Aorta (tissue), 5 donors: ENCODE measurements around the gene GPR25. TPM values are rescaled to one million over a fixed set of nuclear protein-coding genes. Genes with fewer than 3 reads are reported as not detected.

Experiments used
- ATAC-seq: fragments of 200-7000 bp; cut with Tn5 transposase; one replicate; pipeline ENCODE4 v1.9.1; 2022; ENCODE audit warnings: moderate library complexity; ENCODE audit not compliant: low FRiP score
- DNase-seq, 2 donors: peaks; one replicate each; pipeline ENCODE4 v3.0.0-alpha.2; 2020
- H3K27ac ChIP-seq, 2 donors: one replicate each; pipeline ENCODE4 v1.5.1; 2013; ENCODE audit warnings: low read length in 2 of 2, mild to moderate bottlenecking in 2 of 2, moderate library complexity in 2 of 2, control low read depth in 1 of 2, inconsistent platforms in 1 of 2, low read depth in 1 of 2
- H3K27me3 ChIP-seq, 2 donors: one replicate each; pipeline ENCODE4 v1.6.1; 2013; ENCODE audit warnings: control low read depth in 1 of 2, low read length in 1 of 2, mild to moderate bottlenecking in 1 of 2, moderate library complexity in 1 of 2; ENCODE audit not compliant: insufficient read depth in 2 of 2, control insufficient read depth in 1 of 2
- H3K36me3 ChIP-seq, 2 donors: one replicate each; pipeline ENCODE4 v1.6.1; 2013; ENCODE audit warnings: control low read depth in 1 of 2, low read length in 1 of 2, mild to moderate bottlenecking in 1 of 2; ENCODE audit not compliant: insufficient read depth in 2 of 2, control insufficient read depth in 1 of 2
- H3K4me1 ChIP-seq, 2 donors: one replicate each; pipeline ENCODE4 v1.6.1; 2013; ENCODE audit warnings: low read length in 2 of 2, control low read depth in 1 of 2, mild to moderate bottlenecking in 1 of 2, moderate library complexity in 1 of 2; ENCODE audit not compliant: insufficient read depth in 2 of 2, control insufficient read depth in 1 of 2
- H3K4me3 ChIP-seq, 2 donors: one replicate each; pipeline ENCODE4 v1.5.1; 2013; ENCODE audit warnings: low read length in 2 of 2, control low read depth in 1 of 2, mild to moderate bottlenecking in 1 of 2
- H3K9me3 ChIP-seq: one replicate; pipeline ENCODE4 v1.6.1; 2013; ENCODE audit warnings: mild to moderate bottlenecking, low read length; ENCODE audit not compliant: control insufficient read depth
- WGBS, 2 donors: extraction: QIAGEN DNeasy Blood & Tissue Kit; methylation state at CpG; one replicate each; pipeline ENCODE4 v1.1.7; 2013; 5-methylcytosine and 5-hydroxymethylcytosine counted together
- intact Hi-C, 2 donors: fragments of 100-400 bp; cut with DNase I; formaldehyde crosslinking; loops; one replicate each; pipeline versions ENCODE4 v1.14.2 to v1.15.0; 2022
- polyA plus RNA-seq, 2 donors: library from polyadenylated mRNA; stranded (reverse); fragments of 200-250 nt; gene quantifications; one replicate each; pipeline ENCODE4 v1.2.3, GENCODE V29; 2013
- total RNA-seq, 2 donors: library from RNA; stranded (reverse); fragmentation: NEBNext Ultra II Directional; extraction: Animal tissue kit (Norgen Biotek cat#: 25700); gene quantifications; one replicate each; pipeline ENCODE4 v1.2.1, GENCODE V29; 2021
- donor health status: healthy with polysubstance abuse.
- donor health status: Bipolar disorder and iron deficiency.
- donor health status: DM: no; HTN: no; CAD: no.
- donor health status: DM: no; HTN: no; CAD: no.
- donor health status: DM: yes; HTN: yes; CAD: no.

GPR25 gene
- total and polyA plus RNA-seq, 4 donors, result not detected

DNA sequence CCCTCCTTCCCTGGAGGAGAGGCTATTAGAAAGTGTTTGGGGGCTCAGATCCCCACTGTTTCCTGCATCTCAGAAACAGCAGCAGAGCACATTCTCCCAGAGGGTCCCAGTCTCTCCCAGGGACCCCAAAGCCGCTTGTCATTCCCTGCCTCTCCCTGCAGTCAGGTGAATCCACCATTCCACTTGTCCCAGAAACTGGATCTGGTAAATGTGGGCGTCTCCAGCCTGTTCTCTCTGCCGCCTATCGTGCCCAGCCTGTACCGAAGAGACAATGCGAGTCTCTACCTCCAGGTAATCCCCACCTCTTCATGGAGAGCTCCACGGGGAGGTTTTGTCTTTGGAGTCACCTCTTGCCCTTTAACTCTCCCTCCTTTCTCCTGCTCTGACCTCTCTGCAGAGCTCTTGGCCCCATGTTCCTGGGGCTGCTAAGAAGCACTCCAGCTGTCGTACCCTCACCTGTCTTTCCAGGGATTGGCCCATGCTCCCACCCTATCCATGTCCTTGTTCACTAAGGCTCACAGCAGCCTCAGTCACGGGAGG lies 48.9 kb downstream of the GPR25 start:
- no peak for ATAC-seq
- no peak overlapping the region for H3K27ac ChIP-seq
- H3K4me1 ChIP-seq, result no peaks in the 10 kb centered on the region
- 92 to 93% methylated on average over 9 of the region's 9 CpGs for WGBS, 2 donors
- no peak overlapping the region for H3K4me3 ChIP-seq
- no peaks in the 10 kb centered on the region for H3K9me3 ChIP-seq
- DNase-seq, result no peak
- no peaks in the 10 kb centered on the region for H3K36me3 ChIP-seq
- no peaks in the 10 kb centered on the region for H3K27me3 ChIP-seq
- intact Hi-C loops, result no loop called here

- no peaks in the 10 kb centered on the region for H3K9me3 ChIP-seq
- intact Hi-C loops, result no loop called here
- H3K4me3 ChIP-seq, result no peak overlapping the region
- H3K36me3 ChIP-seq, result no peaks in the 10 kb centered on the region
- DNase-seq, result no peak
- no peaks in the 10 kb centered on the region for H3K4me1 ChIP-seq
- ATAC-seq, result no peak
- no peak overlapping the region for H3K27ac ChIP-seq
- WGBS, 2 donors, result 84 to 90% methylated on average over 2 of the region's 2 CpGs
- H3K27me3 ChIP-seq, result no peaks in the 10 kb centered on the region
Observed at GRCh38 chr1:200922406-200922805, 49.6 kb downstream of the GPR25 start.

GRCh38 chr1:200923601-200924000 lies 50.8 kb downstream of the GPR25 start:
- no peaks in the 10 kb centered on the region for H3K27me3 ChIP-seq
- intact Hi-C loops, result no loop called here
- 8 to 9% methylated on average over 1 of the region's 1 CpG for WGBS, 2 donors
- no peak overlapping the region for H3K4me3 ChIP-seq
- H3K36me3 ChIP-seq, result no peaks in the 10 kb centered on the region
- H3K4me1 ChIP-seq, result no peaks in the 10 kb centered on the region
- DNase-seq, result no peak
- ATAC-seq, result no peak
- H3K9me3 ChIP-seq, result no peaks in the 10 kb centered on the region
- H3K27ac ChIP-seq, result no peak overlapping the region

Other genes starting within 250 kb of the GPR25 start
- gene DDX59, start 203.1 kb upstream of the GPR25 start, total RNA-seq, result 10 to 100 TPM; 22.9 to 28.7 TPM
- gene DDX59, start 203.1 kb upstream of the GPR25 start, polyA plus RNA-seq, result 10 to 100 TPM; 20.9 to 23.3 TPM
- gene CAMSAP2, start 134.1 kb upstream of the GPR25 start, total RNA-seq, result 10 to 100 TPM; 46.9 to 51.9 TPM
- gene CAMSAP2, start 134.1 kb upstream of the GPR25 start, polyA plus RNA-seq, result 10 to 100 TPM; 10.1 to 16.8 TPM
- under 1 TPM; 0.36 to 0.45 TPM for gene INAVA, start 21.9 kb downstream of the GPR25 start, total RNA-seq
- gene INAVA, start 21.9 kb downstream of the GPR25 start, polyA plus RNA-seq, result 10 to 100 TPM in 1 of 2 donors, under 1 TPM in 1; 0.46 to 23.3 TPM
- 1 to 10 TPM; 4.0 to 4.6 TPM for gene KIF21B, start 150.7 kb downstream of the GPR25 start, total RNA-seq
- under 1 TPM; 0.31 to 0.63 TPM for gene KIF21B, start 150.7 kb downstream of the GPR25 start, polyA plus RNA-seq
- not detected for gene CACNA1S, start 239.4 kb downstream of the GPR25 start, total RNA-seq
- not detected for gene CACNA1S, start 239.4 kb downstream of the GPR25 start, polyA plus RNA-seq